GM21447 (cell line): Measurements from ENCODE around the gene ALDH8A1.

Experiments
- ATAC-seq: cut with Tn5 transposase; IDR thresholded peaks from one replicate; pipeline ENCODE4 v1.9.1; 2021; ENCODE audit not compliant: unreplicated experiment

ALDH8A1 gene

GRCh38 chr6:134954272-134955000 is 4.5 kb upstream of the ALDH8A1 start:
- no peak for ATAC-seq

- no peak for ATAC-seq
Observed at GRCh38 chr6:134951494-134952263, 1.8 kb upstream of the ALDH8A1 start.

- no peak for ATAC-seq
Observed at GRCh38 chr6:134950482-134950881, 581 bp upstream of the ALDH8A1 start.

GRCh38 chr6:134948691-134949090 is 1.2 kb downstream of the ALDH8A1 start:
- ATAC-seq: no peak

GRCh38 chr6:134948142-134948541 is 1.8 kb downstream of the ALDH8A1 start:
- ATAC-seq: no peak

- ATAC-seq: no peak
Observed at GRCh38 chr6:134945045-134945444, 4.9 kb downstream of the ALDH8A1 start.

- ATAC-seq: no peak
Observed at GRCh38 chr6:134943522-134944111, 6.3 kb downstream of the ALDH8A1 start.

GRCh38 chr6:134938896-134939295 is 11.0 kb downstream of the ALDH8A1 start:
- peak; percentile 91 for ATAC-seq

GRCh38 chr6:134937426-134937825 is 12.5 kb downstream of the ALDH8A1 start:
- ATAC-seq: no peak

- ATAC-seq: no peak
Observed at GRCh38 chr6:134936931-134937330, 13.0 kb downstream of the ALDH8A1 start.

GRCh38 chr6:134936476-134936875 is 13.4 kb downstream of the ALDH8A1 start:
- ATAC-seq: no peak

- ATAC-seq: no peak
Observed at GRCh38 chr6:134934793-134935485, 15.0 kb downstream of the ALDH8A1 start.

GRCh38 chr6:134932535-134933470 is 17.1 kb downstream of the ALDH8A1 start:
- no peak for ATAC-seq

- no peak for ATAC-seq
Observed at GRCh38 chr6:134932098-134932497, 17.8 kb downstream of the ALDH8A1 start.

- no peak for ATAC-seq
Observed at GRCh38 chr6:134930463-134930862, 19.4 kb downstream of the ALDH8A1 start.

GRCh38 chr6:134928151-134928900 is 21.6 kb downstream of the ALDH8A1 start:
- no peak for ATAC-seq

- ATAC-seq: no peak
Observed at GRCh38 chr6:134925800-134926199, 24.1 kb downstream of the ALDH8A1 start.

GRCh38 chr6:134921721-134922261 is 28.1 kb downstream of the ALDH8A1 start:
- ATAC-seq: no peak

GRCh38 chr6:134921276-134921675 is 28.6 kb downstream of the ALDH8A1 start:
- ATAC-seq: no peak
